Neural progenitor cell (in vitro differentiated cells): ENCODE measurements around the gene KRTAP10-5.

Source experiments
- EZH2 ChIP-seq: fragments of 200-600 bp; sonication (generic); IDR thresholded peaks from 2 replicates; pipeline ENCODE4 v1.6.1; 2017; ENCODE audit warnings: antibody characterized with exemption, mild to moderate bottlenecking, moderate library complexity
- EZH2phosphoT487 ChIP-seq: fragments of 200-600 bp; sonication (generic); IDR thresholded peaks from 2 replicates; pipeline ENCODE4 v1.6.1; 2017; ENCODE audit warnings: antibody characterized with exemption
- TF ChIP-seq, protein P1 (sequence below): fragments of 200-600 bp; sonication (generic); IDR thresholded peaks from 2 replicates; pipeline ENCODE4 v1.5.1; 2017; ENCODE audit warnings: antibody characterized with exemption, mild to moderate bottlenecking

DNA sequence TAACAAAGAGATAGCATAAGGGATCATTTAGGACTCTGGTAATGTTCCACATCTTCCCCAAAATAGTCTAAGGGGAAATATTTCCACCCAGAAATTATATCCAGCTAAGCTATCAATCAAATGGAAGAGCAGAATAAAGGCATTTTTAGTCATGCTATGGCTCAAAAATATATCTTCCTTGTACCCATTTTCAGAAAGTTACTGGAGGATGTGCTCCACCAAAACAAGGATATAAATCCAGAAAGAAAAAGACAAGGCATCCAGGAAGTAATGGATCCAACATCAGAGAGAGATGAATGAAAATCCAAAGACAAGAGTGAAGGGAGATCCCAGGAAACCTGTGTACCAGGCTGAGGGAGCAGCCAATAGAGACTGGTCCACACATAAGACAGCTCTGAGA, 28.8 kb upstream of the KRTAP10-5 start:
- TF ChIP-seq EZH2phosphoT487 (no peak), EZH2 (no peak)
- TF ChIP-seq, protein P1, sequence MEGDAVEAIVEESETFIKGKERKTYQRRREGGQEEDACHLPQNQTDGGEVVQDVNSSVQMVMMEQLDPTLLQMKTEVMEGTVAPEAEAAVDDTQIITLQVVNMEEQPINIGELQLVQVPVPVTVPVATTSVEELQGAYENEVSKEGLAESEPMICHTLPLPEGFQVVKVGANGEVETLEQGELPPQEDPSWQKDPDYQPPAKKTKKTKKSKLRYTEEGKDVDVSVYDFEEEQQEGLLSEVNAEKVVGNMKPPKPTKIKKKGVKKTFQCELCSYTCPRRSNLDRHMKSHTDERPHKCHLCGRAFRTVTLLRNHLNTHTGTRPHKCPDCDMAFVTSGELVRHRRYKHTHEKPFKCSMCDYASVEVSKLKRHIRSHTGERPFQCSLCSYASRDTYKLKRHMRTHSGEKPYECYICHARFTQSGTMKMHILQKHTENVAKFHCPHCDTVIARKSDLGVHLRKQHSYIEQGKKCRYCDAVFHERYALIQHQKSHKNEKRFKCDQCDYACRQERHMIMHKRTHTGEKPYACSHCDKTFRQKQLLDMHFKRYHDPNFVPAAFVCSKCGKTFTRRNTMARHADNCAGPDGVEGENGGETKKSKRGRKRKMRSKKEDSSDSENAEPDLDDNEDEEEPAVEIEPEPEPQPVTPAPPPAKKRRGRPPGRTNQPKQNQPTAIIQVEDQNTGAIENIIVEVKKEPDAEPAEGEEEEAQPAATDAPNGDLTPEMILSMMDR: no peak
